Motor neuron (in vitro differentiated cells): ENCODE measurements around the gene GLMN. TPM values are rescaled to one million over a fixed set of nuclear protein-coding genes. Genes with fewer than 3 reads are reported as not detected.

Experiments
- ATAC-seq, 8 experiments: fragments of 200-7000 bp; cut with Tn5 transposase; replicated peaks in 6 of 8; 2 replicates each; pipeline ENCODE4 v1.8.0; 2021; ENCODE audit warnings: mild to moderate bottlenecking in 8 of 8, moderate library complexity in 8 of 8
- H3K27ac ChIP-seq, 2 donors: fragments of 250-450 bp; sonication (Bioruptor Pico); 2 replicates each; pipeline ENCODE4 v1.9.0; 2021; ENCODE audit warnings: antibody characterized with exemption in 2 of 2, mild to moderate bottlenecking in 2 of 2, moderate library complexity in 1 of 2
- H3K4me1 ChIP-seq, 2 donors: fragments of 250-450 bp; sonication (Bioruptor Pico); replicated peaks in 1 of 2; 2 replicates each; pipeline ENCODE4 v1.6.1; 2021; ENCODE audit warnings: antibody characterized with exemption in 2 of 2, mild to moderate bottlenecking in 2 of 2, moderate library complexity in 1 of 2
- H3K4me3 ChIP-seq, 5 donors: fragments of 250-450 bp; sonication (Bioruptor Pico); 2 replicates each; pipeline ENCODE4 v1.9.0; 2021; ENCODE audit warnings: antibody characterized with exemption in 5 of 5, mild to moderate bottlenecking in 5 of 5, moderate library complexity in 4 of 5
- WGBS, 10 experiments: fragments of 450-650 bp; shearing (Covaris generic); methylation state at CpG; one replicate each; pipeline ENCODE4 v1.0.0; 2022; 5-methylcytosine and 5-hydroxymethylcytosine counted together
- in situ Hi-C, 9 experiments: fragments of 400-800 bp; cut with MboI; loops; one replicate each; pipeline ENCODE4 v1.15.0; 2021; ENCODE audit warnings: low sequenced_read_pairs in 9 of 9, low pct_unique_long_range_greater_than_20kb in 2 of 9; ENCODE audit not compliant: unreplicated experiment in 9 of 9
- total RNA-seq, 8 experiments: library from RNA; unstranded; fragments of 300-600 nt; gene quantifications; 2 replicates each; pipeline versions ENCODE4 v1.2.3 to v1.2.4, GENCODE V29; 2022

GLMN gene
- total RNA-seq, 8 experiments from 2014 or later = 10.7 to 32.1 (median 20.9) TPM

- no peak overlapping the region for H3K27ac ChIP-seq
- no peaks in the 10 kb centered on the region for H3K4me1 ChIP-seq
- no peak overlapping the region for H3K4me3 ChIP-seq
- no peak for ATAC-seq
- in situ Hi-C loops = no loop called here
- WGBS, 10 experiments = 43 to 100% (median 78%) methylated on average over 1 to 2 of the region's 2 CpGs; no CpG with 5 or more reads in 3 of the 10 experiments
These were observed 87.6 kb downstream of the GLMN start for GRCh38 chr1:92211166-92211565.

GRCh38 chr1:92210701-92211100 lies 88.1 kb downstream of the GLMN start:
- Histone ChIP-seq H3K4me3 (no peak overlapping the region), H3K27ac (no peak overlapping the region), H3K4me1 (no peaks in the 10 kb centered on the region)
- in situ Hi-C loops = no loop called here
- ATAC-seq = no peak
- 0 to 90% (median 60%) methylated on average over 1 to 2 of the region's 2 CpGs; no CpG with 5 or more reads in 3 of the 10 experiments for WGBS, 10 experiments

- in situ Hi-C loops = no loop called here
- ATAC-seq = no peak
- no peak overlapping the region for H3K27ac ChIP-seq
- no peaks in the 10 kb centered on the region for H3K4me1 ChIP-seq
- H3K4me3 ChIP-seq = no peak overlapping the region
These were observed 95.7 kb downstream of the GLMN start for GRCh38 chr1:92203105-92203504.

- in situ Hi-C loops = no loop called here
- Histone ChIP-seq H3K27ac (no peak overlapping the region), H3K4me1 (no peaks in the 10 kb centered on the region), H3K4me3 (no peak overlapping the region)
- ATAC-seq = no peak
- 51 to 100% (median 90%) methylated on average over 2 to 5 of the region's 5 CpGs; no CpG with 5 or more reads in 1 of the 10 experiments for WGBS, 10 experiments
These were observed 96.8 kb downstream of the GLMN start for GRCh38 chr1:92201973-92202372.

Other genes starting within 250 kb of the GLMN start
- gene SETSIP, start 223.6 kb downstream of the GLMN start, total RNA-seq = 1 to 10 TPM in 1 of 8 experiments, under 1 TPM in 5, not detected in 2; 0.27 to 1.3 (median 0.71) TPM
- gene BTBD8, start 218.6 kb downstream of the GLMN start, total RNA-seq = 10 to 100 TPM in 5 of 8 experiments, 1 to 10 TPM in 3; 2.4 to 56.1 (median 13.4) TPM
- under 1 TPM in 2 of 8 experiments, not detected in 6; 0.16 to 0.59 TPM for gene C1orf146, start 81.1 kb downstream of the GLMN start, total RNA-seq
- gene RPAP2, start 72 bp upstream of the GLMN start, total RNA-seq = 10 to 100 TPM; 14.5 to 32.4 (median 21.3) TPM
- gene GFI1, start 187.9 kb upstream of the GLMN start, total RNA-seq = under 1 TPM; 0.05 to 0.38 (median 0.18) TPM